ENCODE measurements around the gene VPS41. TPM values are rescaled to one million over a fixed set of nuclear protein-coding genes. Genes with fewer than 3 reads are reported as not detected.
A peak's percentile ranks its signal among the peaks of the same experiment; 100 is the strongest.
"Not testable (repeated sequence)": the region's sequence is repeated elsewhere in the genome, so short reads cannot be mapped to it uniquely, and the experiment has no call there.

Gene VPS41
- 38.6 TPM for total RNA-seq
- long read RNA-seq, full-length matches to known transcripts: 19 of 21 reads
- long read RNA-seq, partial matches to known transcripts: 1 of 21 reads
- long read RNA-seq, other reads (novel, unspliced or antisense): 1 of 21 reads

- intact Hi-C loops (cut with DNase I): no loop called here
- DNase-seq (ENCODE audit: missing footprints) (peak; percentile 87), ATAC-seq (peak; percentile 91)
Measured at GRCh38 chr7:38908759-38909335, at the start of gene VPS41. VPS41 (minus strand) TSS chr7:38909191; CDS start chr7:38909174, 17 bp downstream.

GRCh38 chr7:38955892-38956291 lies 46.9 kb upstream of the VPS41 start:
- intact Hi-C loops (cut with DNase I): no loop called here
- no peak for DNase-seq (ENCODE audit: missing footprints)
- ATAC-seq: no peak

- DNase-seq (ENCODE audit: missing footprints): no peak
- ATAC-seq: no peak
- intact Hi-C loops (cut with DNase I): no loop called here
Measured at GRCh38 chr7:38953971-38954370, 45.0 kb upstream of the VPS41 start.

GRCh38 chr7:38953227-38953626 lies 44.2 kb upstream of the VPS41 start:
- intact Hi-C loops (cut with DNase I): no loop called here
- no peak for DNase-seq (ENCODE audit: missing footprints)
- ATAC-seq: no peak

GRCh38 chr7:38951213-38951612 lies 42.2 kb upstream of the VPS41 start:
- intact Hi-C loops (cut with DNase I): no loop called here
- ATAC-seq (no peak), DNase-seq (ENCODE audit: missing footprints) (no peak)

- ATAC-seq: no peak
- intact Hi-C loops (cut with DNase I): no loop called here
Measured at GRCh38 chr7:38950309-38950708, 41.3 kb upstream of the VPS41 start.

GRCh38 chr7:38947541-38947940 lies 38.5 kb upstream of the VPS41 start:
- DNase-seq (ENCODE audit: missing footprints); ATAC-seq; intact Hi-C loops (cut with DNase I): not testable (repeated sequence)

More at GRCh38 chr7:38950309-38950708, 41.3 kb upstream of the VPS41 start:
- no peak for DNase-seq (ENCODE audit: missing footprints)

- intact Hi-C loops (cut with DNase I): no loop called here
- ATAC-seq: no peak
- DNase-seq (ENCODE audit: missing footprints): no peak
Measured at GRCh38 chr7:38942431-38943051, 33.5 kb upstream of the VPS41 start.

- DNase-seq (ENCODE audit: missing footprints) (no peak), ATAC-seq (no peak)
- intact Hi-C loops (cut with DNase I): no loop called here
Measured at GRCh38 chr7:38940774-38941173, 31.8 kb upstream of the VPS41 start.

GRCh38 chr7:38938589-38938988 lies 29.6 kb upstream of the VPS41 start:
- intact Hi-C loops (cut with DNase I): loop anchor here (10.0 kb wide), 1 partner anchor 586 kb away; no protein-coding TSS in a partner anchor

GRCh38 chr7:38938001-38938485 lies 29.1 kb upstream of the VPS41 start:
- no peak for ATAC-seq
- intact Hi-C loops (cut with DNase I): loop anchor here (10.0 kb wide), 1 partner anchor 587 kb away; no protein-coding TSS in a partner anchor
- DNase-seq (ENCODE audit: missing footprints): no peak

More at GRCh38 chr7:38938589-38938988, 29.6 kb upstream of the VPS41 start:
- no peak for ATAC-seq
- no peak for DNase-seq (ENCODE audit: missing footprints)

- DNase-seq (ENCODE audit: missing footprints) (no peak), ATAC-seq (no peak)
- intact Hi-C loops (cut with DNase I): loop anchor here (10.0 kb wide), 1 partner anchor 588 kb away; no protein-coding TSS in a partner anchor
Measured at GRCh38 chr7:38936641-38937040, 27.6 kb upstream of the VPS41 start.

- intact Hi-C loops (cut with DNase I): loop anchor here (10.0 kb wide), 1 partner anchor 590 kb away; no protein-coding TSS in a partner anchor
- ATAC-seq (peak; percentile 23), DNase-seq (ENCODE audit: missing footprints) (no peak)
Measured at GRCh38 chr7:38934536-38934935, 25.5 kb upstream of the VPS41 start.

- intact Hi-C loops (cut with DNase I): loop anchor here (10.0 kb wide), 1 partner anchor 591 kb away; no protein-coding TSS in a partner anchor
- ATAC-seq (no peak), DNase-seq (ENCODE audit: missing footprints) (no peak)
Measured at GRCh38 chr7:38934051-38934450, 25.1 kb upstream of the VPS41 start.

- DNase-seq (ENCODE audit: missing footprints): peak; percentile 78
- intact Hi-C loops (cut with DNase I): loop anchor here (2.0 to 10.0 kb wide), 2 partner anchors 532 to 592 kb away; no protein-coding TSS in a partner anchor
- no peak for ATAC-seq
Measured at GRCh38 chr7:38932509-38933168, 23.6 kb upstream of the VPS41 start.

- no peak for DNase-seq (ENCODE audit: missing footprints)
- intact Hi-C loops (cut with DNase I): loop anchor here (10.0 kb wide), 1 partner anchor 595 kb away; no protein-coding TSS in a partner anchor
- no peak for ATAC-seq
Measured at GRCh38 chr7:38929460-38930171, 20.6 kb upstream of the VPS41 start.

GRCh38 chr7:38928506-38928905 lies 19.5 kb upstream of the VPS41 start:
- ATAC-seq: no peak
- intact Hi-C loops (cut with DNase I): no loop called here
- no peak for DNase-seq (ENCODE audit: missing footprints)

- ATAC-seq (no peak), DNase-seq (ENCODE audit: missing footprints) (no peak)
- intact Hi-C loops (cut with DNase I): no loop called here
Measured at GRCh38 chr7:38927751-38928150, 18.8 kb upstream of the VPS41 start.

- ATAC-seq (no peak), DNase-seq (ENCODE audit: missing footprints) (no peak)
- intact Hi-C loops (cut with DNase I): no loop called here
Measured at GRCh38 chr7:38920731-38921130, 11.7 kb upstream of the VPS41 start.

Measured in Right ventricle myocardium inferior (tissue), 1 donor.